OCI-LY7 (cell line): ENCODE measurements around the gene ARFGAP2.

Experiments used
- CTCF ChIP-seq: fragments of 200-600 bp; sonication (generic); conservative IDR thresholded peaks from 2 replicates; pipeline ENCODE4 v1.5.1; 2014; ENCODE audit warnings: mild to moderate bottlenecking, antibody characterized with exemption, low read length, moderate library complexity, mixed read lengths
- EZH2phosphoT487 ChIP-seq: fragments of 200-600 bp; sonication (generic); IDR thresholded peaks from 2 replicates; pipeline ENCODE4 v1.6.1; 2018; ENCODE audit warnings: low read depth, borderline replicate concordance, mild to moderate bottlenecking, mixed run types, antibody characterized with exemption, low read length, moderate library complexity, mixed read lengths

DNA sequence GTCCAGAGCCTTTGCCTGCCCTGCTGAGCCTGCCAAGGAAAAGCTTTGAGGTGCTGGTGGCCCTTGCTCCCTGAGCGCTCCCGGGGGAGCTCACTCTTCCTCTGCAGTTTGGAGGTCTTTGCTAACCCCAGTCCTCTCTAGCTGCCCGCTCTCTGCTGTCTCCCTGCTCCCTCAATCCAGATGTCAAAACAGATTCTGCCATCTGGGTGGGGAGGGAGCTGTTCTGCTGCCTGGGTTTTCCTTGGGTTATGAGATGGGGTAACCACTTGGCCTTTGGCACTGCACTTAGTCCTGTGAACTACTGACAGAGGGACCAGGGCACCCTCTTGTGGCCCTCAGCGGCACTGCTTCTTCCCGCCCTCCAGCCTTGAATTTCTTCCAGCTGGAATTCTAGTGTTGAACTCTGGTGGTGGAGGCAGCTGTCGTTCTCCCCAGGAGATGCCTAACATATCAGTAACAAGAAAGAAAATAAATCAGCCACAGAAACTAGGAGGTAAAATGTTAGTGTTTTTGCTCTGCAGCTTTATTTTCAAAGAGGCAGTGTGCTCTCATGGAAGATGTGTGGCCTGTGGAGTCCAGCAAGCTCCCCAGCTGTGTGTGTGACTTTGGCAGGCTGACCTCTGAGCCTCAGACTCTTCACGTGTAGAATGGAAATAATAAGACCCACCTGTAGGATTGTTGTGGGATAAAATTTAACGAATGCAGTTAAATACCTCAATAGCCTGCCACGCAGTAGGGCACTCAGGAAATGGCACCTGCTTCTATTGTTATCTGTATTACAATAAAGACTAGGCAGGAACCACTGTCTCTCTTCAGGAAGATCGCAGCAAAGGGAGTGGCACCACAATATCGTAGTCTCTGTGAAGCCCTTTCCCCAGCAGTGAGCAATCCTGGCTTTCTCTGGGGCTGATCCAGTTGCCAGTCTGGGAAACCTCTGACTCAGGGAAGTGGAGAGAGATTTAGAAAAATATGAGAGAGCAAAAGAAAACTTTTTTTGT lies 23.4 kb downstream of the ARFGAP2 start:
- TF ChIP-seq CTCF, result peak; percentile 100
- TF ChIP-seq EZH2phosphoT487, result no peak
